Spleen (tissue), 11 donors: Measurements from ENCODE around the gene TRMT10B. TPM values are rescaled to one million over a fixed set of nuclear protein-coding genes. Genes with fewer than 3 reads are reported as not detected.

Experiments
- DNase-seq: peaks from one replicate; pipeline ENCODE4 v3.0.0-alpha.2; 2020
- H3K27ac ChIP-seq, 8 donors: fragments of 200-600 bp; sonication (generic) in 7 of 8; 1 replicate in 4 of 8; 2 replicates in 4 of 8; pipeline versions ENCODE4 v1.5.0 to v1.8.0; 2016 to 2021; ENCODE audit warnings: inconsistent platforms in 4 of 8, mild to moderate bottlenecking in 4 of 8, moderate library complexity in 1 of 8
- H3K27me3 ChIP-seq, 7 donors: fragments of 200-600 bp; sonication (generic) in 6 of 7; replicated peaks in 1 of 7; 1 replicate in 4 of 7; 2 replicates in 3 of 7; pipeline versions ENCODE4 v1.5.0 to v1.8.0; 2016 to 2021; ENCODE audit warnings: inconsistent platforms in 3 of 7, mild to moderate bottlenecking in 1 of 7
- H3K36me3 ChIP-seq, 6 donors: fragments of 200-600 bp; sonication (generic) in 5 of 6; 1 replicate in 4 of 6; 2 replicates in 2 of 6; pipeline versions ENCODE4 v1.5.0 to v1.8.0; 2016 to 2021; ENCODE audit warnings: inconsistent platforms in 2 of 6
- H3K4me1 ChIP-seq, 6 donors: fragments of 200-600 bp; sonication (generic) in 5 of 6; 1 replicate in 3 of 6; 2 replicates in 3 of 6; pipeline versions ENCODE4 v1.5.0 to v1.8.0; 2016 to 2021; ENCODE audit warnings: inconsistent platforms in 3 of 6
- H3K4me3 ChIP-seq, 8 donors: fragments of 200-600 bp; sonication (generic) in 7 of 8; 1 replicate in 4 of 8; 2 replicates in 4 of 8; pipeline versions ENCODE4 v1.5.0 to v1.8.0; 2016 to 2021; ENCODE audit warnings: inconsistent platforms in 4 of 8, mild to moderate bottlenecking in 4 of 8, moderate library complexity in 2 of 8
- H3K9me3 ChIP-seq, 8 donors: fragments of 200-600 bp; sonication (generic) in 7 of 8; 1 replicate in 4 of 8; 2 replicates in 4 of 8; pipeline versions ENCODE4 v1.5.0 to v1.8.0; 2016 to 2021; ENCODE audit warnings: inconsistent platforms in 4 of 8
- POLR2A ChIP-seq, 3 donors: fragments of 450-650 bp; IDR thresholded peaks; one replicate each; pipeline ENCODE4 v1.5.1; 2017; ENCODE audit warnings: antibody characterized with exemption in 3 of 3, mild to moderate bottlenecking in 1 of 3
- POLR2AphosphoS5 ChIP-seq, 3 donors: sonication (generic); formaldehyde crosslinking; IDR thresholded peaks; one replicate each; pipeline ENCODE4 v1.5.1; 2017; ENCODE audit warnings: antibody characterized with exemption in 3 of 3
- WGBS, 5 donors: extraction: QIAGEN DNeasy Blood & Tissue Kit in 3 of 5; methylation state at CpG; one replicate each; pipeline versions ENCODE4 v1.1.5 to v1.1.7; 2013 to 2018; 5-methylcytosine and 5-hydroxymethylcytosine counted together
- intact Hi-C: fragments of 100-400 bp; cut with DNase I; formaldehyde crosslinking; loops from one replicate; pipeline ENCODE4 v1.15.0; 2023; ENCODE audit warnings: low total_unique reads
- polyA plus RNA-seq, 3 donors: library from polyadenylated mRNA; stranded (reverse); fragments of 200-250 nt; gene quantifications; one replicate each; pipeline ENCODE4 v1.2.1, GENCODE V29; 2013
- total RNA-seq, 7 donors: library from RNA; depleted of rRNA in 3 of 7; stranded (reverse); fragments of >200 nt in 3 of 7; fragmentation: NEBNext Ultra II Directional in 4 of 7; extraction: Animal tissue kit (Norgen Biotek cat#: 25700) in 4 of 7; gene quantifications; one replicate each; pipeline versions ENCODE4 v1.1.0 to v1.2.1, GENCODE V29; 2016 to 2021
- TF ChIP-seq, protein P1 (sequence below), 11 experiments: fragments of 200-600 bp in 7 of 11; fragments of 450-650 bp in 4 of 11; sonication (generic) in 4 of 11; IDR thresholded peaks in 8 of 11; conservative IDR thresholded peaks in 3 of 11; 1 replicate in 7 of 11; 2 replicates in 4 of 11; pipeline versions ENCODE4 v1.4.0 to v1.8.0; 2016 to 2021; ENCODE audit warnings: antibody characterized with exemption in 11 of 11, inconsistent platforms in 4 of 11, mild to moderate bottlenecking in 1 of 11
- donor health status: healthy with polysubstance abuse.
- donor health status: DM: no; HTN: no; CAD: no; lungs with moderate emphysema.
- donor health status: DM: no; HTN: no; CAD: no.
- donor health status: Bipolar disorder and iron deficiency.
- donor health status: healthy.
- donor health status: DM: no; HTN: no; CAD: no.
- donor health status: DM: yes; HTN: yes; CAD: no.

The TRMT10B gene
- total and polyA plus RNA-seq, 10 donors: 5.8 to 17.7 (median 10.2) TPM

DNA sequence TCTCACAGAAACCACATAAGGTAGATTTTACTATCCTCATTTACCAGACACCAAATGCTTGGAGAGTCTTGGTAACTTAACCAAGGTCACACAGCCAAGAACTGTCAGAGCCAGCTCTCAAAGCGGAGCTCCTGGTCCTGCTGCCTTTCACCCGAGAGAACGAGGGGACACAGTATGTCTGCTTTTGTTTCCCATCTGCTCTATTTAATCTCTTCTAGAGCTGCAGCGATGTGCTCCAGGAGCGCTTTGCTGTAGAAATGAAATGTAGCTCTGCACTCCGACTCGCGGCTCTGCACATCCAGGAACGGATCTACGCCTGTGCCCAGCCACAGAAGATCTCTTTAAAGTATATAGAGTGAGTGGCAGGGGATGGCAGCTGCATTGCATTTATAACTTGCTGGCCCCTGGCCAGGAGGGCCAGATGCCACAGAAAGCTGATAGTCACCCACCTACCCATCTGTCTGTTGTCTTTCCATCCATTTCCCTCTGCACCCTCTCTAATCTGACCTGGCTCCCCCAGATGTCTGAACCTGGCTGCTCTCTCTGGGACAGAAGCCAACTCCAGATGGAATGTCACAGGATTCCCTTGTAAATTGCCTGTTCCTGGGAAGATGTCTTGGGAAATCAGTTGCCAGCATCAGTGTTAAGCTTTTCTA lies 21.4 kb upstream of the TRMT10B start:
- intact Hi-C loops: no loop called here
- 88 to 95% (median 89%) methylated on average over 10 of the region's 10 CpGs for WGBS, 5 donors
- no peak overlapping the region for H3K27ac ChIP-seq
- TF ChIP-seq POLR2AphosphoS5 (IDR thresholded peaks at IDR 0.05) (no peak), POLR2A (IDR thresholded peaks at IDR 0.05) (no peak)
- TF ChIP-seq, protein P1, sequence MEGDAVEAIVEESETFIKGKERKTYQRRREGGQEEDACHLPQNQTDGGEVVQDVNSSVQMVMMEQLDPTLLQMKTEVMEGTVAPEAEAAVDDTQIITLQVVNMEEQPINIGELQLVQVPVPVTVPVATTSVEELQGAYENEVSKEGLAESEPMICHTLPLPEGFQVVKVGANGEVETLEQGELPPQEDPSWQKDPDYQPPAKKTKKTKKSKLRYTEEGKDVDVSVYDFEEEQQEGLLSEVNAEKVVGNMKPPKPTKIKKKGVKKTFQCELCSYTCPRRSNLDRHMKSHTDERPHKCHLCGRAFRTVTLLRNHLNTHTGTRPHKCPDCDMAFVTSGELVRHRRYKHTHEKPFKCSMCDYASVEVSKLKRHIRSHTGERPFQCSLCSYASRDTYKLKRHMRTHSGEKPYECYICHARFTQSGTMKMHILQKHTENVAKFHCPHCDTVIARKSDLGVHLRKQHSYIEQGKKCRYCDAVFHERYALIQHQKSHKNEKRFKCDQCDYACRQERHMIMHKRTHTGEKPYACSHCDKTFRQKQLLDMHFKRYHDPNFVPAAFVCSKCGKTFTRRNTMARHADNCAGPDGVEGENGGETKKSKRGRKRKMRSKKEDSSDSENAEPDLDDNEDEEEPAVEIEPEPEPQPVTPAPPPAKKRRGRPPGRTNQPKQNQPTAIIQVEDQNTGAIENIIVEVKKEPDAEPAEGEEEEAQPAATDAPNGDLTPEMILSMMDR (IDR thresholded peaks at IDR 0.05 in 8 of 11, conservative IDR thresholded peaks at IDR 0.05 in 3 of 11): no peak
- no peak overlapping the region for H3K4me3 ChIP-seq
- DNase-seq: no peak
- H3K9me3 ChIP-seq: no peaks in the 10 kb centered on the region
- no peaks in the 10 kb centered on the region for H3K4me1 ChIP-seq
- H3K36me3 ChIP-seq: no peaks in the 10 kb centered on the region
- peaks cover 0 to 9% (median 0%) of the 10 kb centered on the region in 7 donors for H3K27me3 ChIP-seq

- peaks cover 0 to 8% (median 0%) of the 10 kb centered on the region in 7 donors for H3K27me3 ChIP-seq
- intact Hi-C loops: no loop called here
- TF ChIP-seq POLR2A (IDR thresholded peaks at IDR 0.05): no peak
- no peak for TF ChIP-seq POLR2AphosphoS5 (IDR thresholded peaks at IDR 0.05)
- TF ChIP-seq, protein P1 (IDR thresholded peaks at IDR 0.05 in 8 of 11, conservative IDR thresholded peaks at IDR 0.05 in 3 of 11): no peak
- WGBS, 5 donors: 37 to 85% (median 74%) methylated on average over 1 to 2 of the region's 2 CpGs
- no peaks in the 10 kb centered on the region for H3K9me3 ChIP-seq
- DNase-seq: no peak
- no peak overlapping the region for H3K4me3 ChIP-seq
- H3K36me3 ChIP-seq: no peaks in the 10 kb centered on the region
- H3K4me1 ChIP-seq: no peaks in the 10 kb centered on the region
- H3K27ac ChIP-seq: no peak overlapping the region
Measured at GRCh38 chr9:37732952-37733351, 20.7 kb upstream of the TRMT10B start.

DNA sequence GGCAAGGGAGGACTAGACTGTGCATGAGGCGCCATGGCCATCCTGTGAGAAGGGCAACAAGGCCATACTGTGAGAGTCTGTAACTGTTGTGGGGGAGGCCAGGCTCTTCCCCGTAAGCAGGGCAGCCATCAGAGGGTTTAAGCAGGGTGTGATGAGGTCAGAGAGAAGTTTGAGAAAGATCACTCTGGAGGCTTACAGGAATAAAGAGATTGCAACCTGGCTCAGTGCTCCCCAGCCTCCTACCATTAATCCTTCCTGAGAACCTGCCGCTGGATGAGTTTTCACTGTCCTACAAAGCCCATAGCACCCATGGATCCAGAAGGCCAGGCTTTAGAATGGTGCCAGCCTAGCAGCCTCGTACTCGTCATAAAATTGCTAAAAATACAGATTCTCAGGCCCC lies 14.4 kb upstream of the TRMT10B start:
- DNase-seq: no peak
- intact Hi-C loops: no loop called here
- TF ChIP-seq, protein P1 (IDR thresholded peaks at IDR 0.05 in 8 of 11, conservative IDR thresholded peaks at IDR 0.05 in 3 of 11): no peak
- TF ChIP-seq POLR2AphosphoS5 (IDR thresholded peaks at IDR 0.05) (no peak), POLR2A (IDR thresholded peaks at IDR 0.05) (no peak)
- no peak overlapping the region for H3K27ac ChIP-seq
- no peak overlapping the region for H3K4me3 ChIP-seq
- 79 to 94% (median 88%) methylated on average over 5 of the region's 5 CpGs for WGBS, 5 donors
- no peaks in the 10 kb centered on the region for H3K27me3 ChIP-seq
- H3K4me1 ChIP-seq: no peaks in the 10 kb centered on the region
- no peaks in the 10 kb centered on the region for H3K36me3 ChIP-seq
- no peaks in the 10 kb centered on the region for H3K9me3 ChIP-seq

DNA sequence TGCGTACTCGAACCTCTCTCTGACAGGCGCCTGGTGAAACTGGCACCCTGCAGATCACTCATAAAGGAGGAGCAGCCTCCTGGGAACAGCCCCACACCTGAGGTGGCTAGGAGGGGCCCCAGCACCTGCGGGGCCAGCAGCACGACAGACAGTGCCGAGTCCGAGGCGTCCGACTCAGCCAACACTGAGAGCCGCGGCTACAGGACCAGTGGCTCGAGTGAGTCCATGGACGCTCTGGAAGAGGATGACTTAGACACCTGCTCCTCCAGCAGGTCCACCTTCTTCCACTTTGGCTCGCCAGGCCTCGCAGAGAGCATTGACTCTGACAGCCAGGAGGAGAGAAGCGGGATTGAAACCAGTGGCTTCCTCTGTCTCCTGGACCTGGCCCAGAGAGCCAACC lies 13.5 kb upstream of the TRMT10B start:
- H3K9me3 ChIP-seq: no peaks in the 10 kb centered on the region
- 93 to 100% (median 95%) methylated on average over 12 to 16 of the region's 16 CpGs for WGBS, 5 donors
- H3K27me3 ChIP-seq: no peaks in the 10 kb centered on the region
- intact Hi-C loops: loop anchor here (10.0 kb wide), 1 partner anchor 665 kb away; no protein-coding TSS in a partner anchor
- no peaks in the 10 kb centered on the region for H3K36me3 ChIP-seq
- no peaks in the 10 kb centered on the region for H3K4me1 ChIP-seq
- no peak for DNase-seq
- no peak overlapping the region for H3K27ac ChIP-seq
- H3K4me3 ChIP-seq: no peak overlapping the region
- no peak for TF ChIP-seq POLR2AphosphoS5 (IDR thresholded peaks at IDR 0.05)
- no peak for TF ChIP-seq POLR2A (IDR thresholded peaks at IDR 0.05)
- TF ChIP-seq, protein P1 (IDR thresholded peaks at IDR 0.05 in 8 of 11, conservative IDR thresholded peaks at IDR 0.05 in 3 of 11): no peak
